SJSA1 (cell line): Measurements from ENCODE around the gene PDIA6. TPM values are rescaled to one million over a fixed set of nuclear protein-coding genes. Genes with fewer than 3 reads are reported as not detected.

Experiments used
- DNase-seq, 2 experiments: peaks; one replicate each; pipeline ENCODE4 v3.0.0-alpha.2; 2015 to 2020; ENCODE audit warnings: low spot score in 2 of 2, low read depth in 1 of 2
- H3K27ac ChIP-seq: fragments of 250-450 bp; sonication (Bioruptor Pico); 2 replicates; pipeline ENCODE4 v1.5.1; 2020; ENCODE audit warnings: mild to moderate bottlenecking, moderate library complexity
- H3K27me3 ChIP-seq: fragments of 250-450 bp; sonication (Bioruptor Pico); replicated peaks from 2 replicates; pipeline ENCODE4 v1.5.1; 2020; ENCODE audit warnings: mild to moderate bottlenecking, moderate library complexity
- H3K36me3 ChIP-seq: fragments of 250-450 bp; sonication (Bioruptor Pico); 2 replicates; pipeline ENCODE4 v1.5.1; 2020; ENCODE audit warnings: mild to moderate bottlenecking
- H3K4me1 ChIP-seq: fragments of 250-450 bp; sonication (Bioruptor Pico); replicated peaks from 2 replicates; pipeline ENCODE4 v1.6.1; 2021; ENCODE audit warnings: mild to moderate bottlenecking
- H3K4me3 ChIP-seq: fragments of 250-450 bp; sonication (Bioruptor Pico); 2 replicates; pipeline ENCODE4 v1.5.1; 2020; ENCODE audit warnings: mild to moderate bottlenecking
- H3K9me3 ChIP-seq: fragments of 250-450 bp; sonication (Bioruptor Pico); replicated peaks from 2 replicates; pipeline ENCODE4 v1.5.1; 2020; ENCODE audit warnings: mild to moderate bottlenecking
- total RNA-seq: library from RNA; depleted of rRNA; stranded (reverse); fragments of >200 nt; shearing (Covaris generic); gene quantifications from 2 replicates; pipeline ENCODE4 v1.2.3, GENCODE V29; 2014; rRNA removed

PDIA6 gene, protein sequence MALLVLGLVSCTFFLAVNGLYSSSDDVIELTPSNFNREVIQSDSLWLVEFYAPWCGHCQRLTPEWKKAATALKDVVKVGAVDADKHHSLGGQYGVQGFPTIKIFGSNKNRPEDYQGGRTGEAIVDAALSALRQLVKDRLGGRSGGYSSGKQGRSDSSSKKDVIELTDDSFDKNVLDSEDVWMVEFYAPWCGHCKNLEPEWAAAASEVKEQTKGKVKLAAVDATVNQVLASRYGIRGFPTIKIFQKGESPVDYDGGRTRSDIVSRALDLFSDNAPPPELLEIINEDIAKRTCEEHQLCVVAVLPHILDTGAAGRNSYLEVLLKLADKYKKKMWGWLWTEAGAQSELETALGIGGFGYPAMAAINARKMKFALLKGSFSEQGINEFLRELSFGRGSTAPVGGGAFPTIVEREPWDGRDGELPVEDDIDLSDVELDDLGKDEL
- 327 and 408 TPM in 2 replicates for total RNA-seq

GRCh38 chr2:10812362-10813162 lies at the start of gene PDIA6:
Gene PDIA6 (minus strand): TSS chr2:10812785. CDS start chr2:10812696, 89 bp downstream.
- Histone ChIP-seq H3K27ac (peak within 1 kb of the TSS; percentile 88), H3K4me3 (peak within 1 kb of the TSS; percentile 100), H3K36me3 (peaks cover 34% of the 10 kb centered on the region), H3K9me3 (peaks cover 3% of the 10 kb centered on the region; the same call in 1 of the 2 replicates), H3K4me1 (peaks cover 19% of the 10 kb centered on the region), H3K27me3 (no peaks in the 10 kb centered on the region)
- peak; percentile 94 to 98 for DNase-seq

DNA sequence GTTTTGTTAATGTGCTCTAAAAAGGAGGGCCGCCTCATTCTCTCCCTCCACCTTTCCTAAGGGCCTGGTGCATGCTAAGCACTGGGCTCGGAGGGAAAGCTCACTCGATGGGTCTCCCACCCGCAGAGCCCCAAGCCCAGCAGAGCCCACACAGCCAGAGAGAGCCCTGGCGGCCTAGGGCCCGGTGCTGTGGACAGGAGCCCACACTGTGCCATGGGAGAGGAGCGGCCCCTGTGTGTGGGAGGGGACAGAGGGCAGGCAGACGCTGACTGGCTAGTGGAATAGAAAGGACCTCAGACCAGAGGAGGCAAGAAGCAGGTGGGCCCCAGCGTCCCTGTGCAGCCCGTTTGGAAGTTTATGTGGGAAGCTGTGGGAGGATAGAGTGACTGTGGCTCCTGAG lies 49.7 kb upstream of the PDIA6 start:
- Histone ChIP-seq H3K36me3 (no peaks in the 10 kb centered on the region), H3K27me3 (peaks cover 37% of the 10 kb centered on the region), H3K4me3 (no peak overlapping the region), H3K4me1 (peaks cover 7% of the 10 kb centered on the region), H3K27ac (no peak overlapping the region), H3K9me3 (no peaks in the 10 kb centered on the region)
- no peak for DNase-seq

GRCh38 chr2:10861765-10862164 lies 49.2 kb upstream of the PDIA6 start:
- no peak for DNase-seq
- Histone ChIP-seq H3K36me3 (no peaks in the 10 kb centered on the region), H3K4me1 (peaks cover 7% of the 10 kb centered on the region), H3K4me3 (no peak overlapping the region), H3K27me3 (peaks cover 42% of the 10 kb centered on the region), H3K9me3 (no peaks in the 10 kb centered on the region), H3K27ac (no peak overlapping the region)

DNA sequence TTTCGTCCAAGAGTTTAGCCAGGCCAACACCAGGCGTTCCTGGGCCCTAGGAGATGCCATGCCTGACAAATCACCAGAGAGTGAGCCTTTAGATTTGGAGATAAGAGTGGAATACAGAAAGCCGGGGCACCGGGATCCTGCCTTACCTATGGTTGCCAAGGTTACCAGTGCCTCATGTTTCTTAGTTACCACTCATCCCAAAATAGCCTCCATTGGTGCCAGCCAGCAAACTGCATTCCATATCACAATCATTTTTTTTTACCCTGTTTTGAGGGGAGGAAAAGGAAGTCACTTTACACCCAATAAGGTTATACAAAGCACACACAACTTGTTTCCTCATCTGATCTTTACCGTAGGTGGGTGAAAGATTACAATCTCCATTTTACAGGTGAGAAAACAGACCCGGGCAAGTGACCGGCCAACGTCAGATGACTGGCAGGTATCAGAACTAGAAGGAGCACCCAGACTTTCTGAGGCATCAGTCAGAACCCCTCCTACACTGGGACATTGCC lies 48.3 kb upstream of the PDIA6 start:
- Histone ChIP-seq H3K4me1 (peaks cover 7% of the 10 kb centered on the region), H3K27me3 (peaks cover 47% of the 10 kb centered on the region), H3K9me3 (no peaks in the 10 kb centered on the region), H3K36me3 (no peaks in the 10 kb centered on the region), H3K4me3 (no peak overlapping the region), H3K27ac (no peak overlapping the region)
- no peak for DNase-seq

GRCh38 chr2:10860081-10860813 lies 47.7 kb upstream of the PDIA6 start:
- H3K36me3 ChIP-seq: no peaks in the 10 kb centered on the region
- no peak for DNase-seq
- H3K27ac ChIP-seq: no peak overlapping the region
- H3K4me1 ChIP-seq: peaks cover 7% of the 10 kb centered on the region
- H3K27me3 ChIP-seq: peaks cover 49% of the 10 kb centered on the region
- no peaks in the 10 kb centered on the region for H3K9me3 ChIP-seq
- no peak overlapping the region for H3K4me3 ChIP-seq

- H3K9me3 ChIP-seq: no peaks in the 10 kb centered on the region
- H3K36me3 ChIP-seq: no peaks in the 10 kb centered on the region
- H3K27me3 ChIP-seq: peaks cover 45% of the 10 kb centered on the region
Measured at GRCh38 chr2:10859278-10859677, 46.7 kb upstream of the PDIA6 start.

DNA sequence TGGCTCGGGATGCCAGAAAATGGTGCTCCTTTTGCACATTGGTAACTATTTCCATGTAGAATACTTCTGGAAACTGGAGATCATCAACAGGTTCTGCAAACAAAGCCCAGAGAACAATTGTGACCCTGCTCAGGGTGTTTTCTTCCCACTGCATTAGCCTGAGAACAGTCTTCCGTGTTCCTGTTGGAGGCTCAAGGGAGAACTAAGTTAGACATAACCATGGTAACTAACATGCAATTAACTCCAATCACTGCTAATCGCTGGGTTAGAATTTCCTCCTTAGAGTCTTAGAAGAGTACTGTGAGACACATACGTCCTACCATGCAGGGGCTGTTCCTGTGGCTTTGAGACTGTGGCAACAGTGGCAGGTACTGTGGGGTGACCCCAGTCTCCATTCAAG lies 36.0 kb upstream of the PDIA6 start:
- no peaks in the 10 kb centered on the region for H3K9me3 ChIP-seq
- no peak overlapping the region for H3K27ac ChIP-seq
- DNase-seq: no peak
- no peak overlapping the region for H3K4me3 ChIP-seq
- peaks cover 2% of the 10 kb centered on the region; the same call in 1 of the 2 replicates for H3K27me3 ChIP-seq
- peaks cover 10% of the 10 kb centered on the region; the same call in 1 of the 2 replicates for H3K4me1 ChIP-seq
- no peaks in the 10 kb centered on the region for H3K36me3 ChIP-seq

More at GRCh38 chr2:10859278-10859677, 46.7 kb upstream of the PDIA6 start:
- H3K27ac ChIP-seq: no peak overlapping the region
- no peak overlapping the region for H3K4me3 ChIP-seq
- H3K4me1 ChIP-seq: peaks cover 7% of the 10 kb centered on the region
- DNase-seq: no peak

DNA sequence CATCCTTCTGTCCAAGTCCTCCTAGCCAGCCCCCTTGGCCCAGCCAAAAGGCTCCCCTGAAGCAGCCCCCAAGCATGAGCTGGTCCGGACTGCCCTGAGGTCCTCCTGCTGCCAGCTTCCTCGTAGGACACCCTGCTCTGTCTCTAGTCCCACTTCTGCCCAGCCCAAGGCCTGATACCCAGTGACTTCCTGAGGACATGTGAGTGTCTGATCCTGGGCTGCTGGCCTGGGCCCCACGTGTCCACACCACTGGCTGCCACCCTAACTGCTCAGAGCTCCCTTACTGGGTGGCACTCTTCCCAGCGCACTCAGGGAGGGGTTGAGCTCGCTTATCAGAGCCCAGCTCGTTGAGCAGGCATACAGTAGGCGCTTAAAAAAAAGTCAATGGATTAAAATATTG lies 34.4 kb upstream of the PDIA6 start:
- Histone ChIP-seq H3K4me1 (peaks cover 10% of the 10 kb centered on the region; the same call in 1 of the 2 replicates), H3K27ac (no peak overlapping the region), H3K9me3 (no peaks in the 10 kb centered on the region), H3K27me3 (peaks cover 2% of the 10 kb centered on the region; the same call in 1 of the 2 replicates), H3K4me3 (no peak overlapping the region), H3K36me3 (no peaks in the 10 kb centered on the region)
- DNase-seq: no peak

DNA sequence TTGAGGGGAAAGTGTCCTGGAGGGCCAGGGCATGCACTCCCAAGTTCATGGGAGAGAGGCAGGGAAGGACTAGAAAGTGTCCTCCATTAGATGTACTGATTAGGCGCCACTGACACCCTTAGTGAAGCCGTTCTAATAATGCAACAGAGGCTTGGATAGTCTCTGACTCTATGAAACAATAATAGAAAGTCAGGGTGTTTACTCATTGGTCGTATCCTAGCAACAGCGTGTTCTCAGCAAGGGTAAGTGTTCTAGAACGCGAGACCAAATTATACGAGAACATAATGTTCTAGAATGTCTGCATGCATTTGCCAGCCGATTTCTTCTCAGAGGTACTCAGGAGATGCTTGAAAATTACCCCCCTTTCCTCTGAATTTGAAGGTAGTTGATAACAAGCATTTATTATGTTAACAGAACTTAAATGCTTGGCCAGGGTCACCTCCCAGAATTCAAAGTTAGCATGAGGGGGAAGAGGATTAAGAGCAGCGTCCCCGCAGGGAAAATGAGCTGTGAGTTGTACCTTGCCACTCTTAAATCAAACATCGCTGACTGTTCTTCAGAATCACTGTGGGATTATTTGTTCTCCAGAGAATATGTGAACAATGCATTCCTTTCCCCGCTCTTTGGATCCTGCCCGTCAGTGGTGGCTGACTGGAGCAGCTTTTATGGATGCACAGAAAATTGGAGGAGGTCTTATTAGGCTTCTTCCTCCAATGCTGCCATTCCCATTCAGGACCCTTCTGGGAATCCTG lies 33.7 kb upstream of the PDIA6 start:
- H3K4me1 ChIP-seq: peaks cover 10% of the 10 kb centered on the region; the same call in 1 of the 2 replicates
- DNase-seq: no peak
- peaks cover 3% of the 10 kb centered on the region for H3K9me3 ChIP-seq
- 0 out of 2 replicates have a peak, but pooled peaks cover 2% of the 10 kb centered on the region for H3K27me3 ChIP-seq
- H3K36me3 ChIP-seq: no peaks in the 10 kb centered on the region
- no peak overlapping the region for H3K4me3 ChIP-seq
- no peak overlapping the region for H3K27ac ChIP-seq

DNA sequence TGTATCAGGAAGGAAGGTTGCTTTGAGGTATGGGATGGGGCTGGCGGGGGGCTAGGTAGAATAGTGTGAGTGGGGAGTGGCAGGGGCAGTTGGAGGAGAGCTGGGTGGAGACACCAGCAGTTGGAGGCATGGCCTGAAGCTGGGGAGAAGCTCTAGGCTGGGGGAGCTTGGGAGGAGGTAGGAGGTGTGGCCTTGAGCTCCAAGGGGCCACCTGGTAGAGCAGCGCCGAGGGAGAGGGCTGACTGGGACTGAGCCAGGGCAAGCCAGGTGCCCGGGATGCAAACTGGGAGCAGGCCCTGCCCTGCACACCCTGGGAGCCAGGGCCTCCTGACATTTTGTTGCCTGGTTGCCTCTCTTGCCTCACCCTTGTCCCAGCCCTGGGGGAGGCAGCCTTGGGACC lies 33.1 kb upstream of the PDIA6 start:
- DNase-seq: no peak
- Histone ChIP-seq H3K4me1 (peaks cover 10% of the 10 kb centered on the region; the same call in 1 of the 2 replicates), H3K27me3 (0 out of 2 replicates have a peak, but pooled peaks cover 2% of the 10 kb centered on the region), H3K9me3 (peaks cover 7% of the 10 kb centered on the region), H3K27ac (no peak overlapping the region), H3K36me3 (no peaks in the 10 kb centered on the region), H3K4me3 (no peak overlapping the region)

DNA sequence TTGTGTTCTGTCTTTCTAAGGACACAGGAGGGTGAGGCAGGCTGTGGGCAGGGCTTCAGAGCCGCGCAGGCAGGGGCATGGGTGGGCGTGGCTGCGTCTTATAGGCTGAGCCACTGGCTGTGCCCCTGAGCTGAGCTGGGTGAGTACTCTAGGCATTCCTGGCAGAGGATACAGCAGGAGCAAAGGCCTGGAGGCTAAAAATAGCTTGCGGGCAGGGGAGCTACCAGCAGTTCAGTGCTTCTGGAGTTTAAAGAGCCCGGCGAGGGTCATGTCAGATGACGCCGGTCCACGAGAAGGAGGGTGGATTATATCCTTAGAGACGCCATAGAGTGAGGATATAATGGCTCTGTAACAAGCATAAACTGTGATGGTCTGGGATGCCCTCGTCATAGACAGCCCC lies 31.5 kb upstream of the PDIA6 start:
- peaks cover 10% of the 10 kb centered on the region for H3K9me3 ChIP-seq
- H3K4me3 ChIP-seq: no peak overlapping the region
- H3K4me1 ChIP-seq: peaks cover 10% of the 10 kb centered on the region; the same call in 1 of the 2 replicates
- no peaks in the 10 kb centered on the region for H3K36me3 ChIP-seq
- no peak overlapping the region for H3K27ac ChIP-seq
- peaks cover 6% of the 10 kb centered on the region; the same call in 1 of the 2 replicates for H3K27me3 ChIP-seq
- DNase-seq: peak; percentile 33 to 62

DNA sequence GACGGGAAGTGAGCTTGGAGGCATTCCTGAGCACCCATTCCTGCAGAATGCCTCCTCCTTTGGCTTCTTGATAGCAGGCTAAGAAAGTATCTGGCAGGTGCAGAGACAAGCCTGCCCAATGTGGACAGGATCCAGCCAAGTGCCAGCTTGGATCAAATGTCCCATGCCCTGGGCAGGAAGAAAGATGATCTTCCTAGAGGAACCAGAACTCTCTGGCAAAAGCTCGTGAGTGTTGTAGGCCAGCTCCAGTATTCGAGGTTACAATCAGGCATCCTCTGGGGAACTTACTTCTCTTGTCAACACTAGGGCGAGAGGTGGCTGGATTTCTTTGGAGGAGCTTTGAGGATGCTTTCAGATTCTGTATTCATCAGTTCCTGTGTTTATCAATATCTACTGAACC lies 29.9 kb upstream of the PDIA6 start:
- peaks cover 10% of the 10 kb centered on the region for H3K9me3 ChIP-seq
- peaks cover 5% of the 10 kb centered on the region; the same call in 1 of the 2 replicates for H3K4me1 ChIP-seq
- H3K27ac ChIP-seq: no peak overlapping the region
- H3K27me3 ChIP-seq: peaks cover 4% of the 10 kb centered on the region; the same call in 1 of the 2 replicates
- no peaks in the 10 kb centered on the region for H3K36me3 ChIP-seq
- no peak for DNase-seq
- H3K4me3 ChIP-seq: no peak overlapping the region
